Astrocyte (in vitro differentiated cells and primary cell): ENCODE results near the gene RPS21. TPM values are rescaled to one million over a fixed set of nuclear protein-coding genes. Genes with fewer than 3 reads are reported as not detected.

Experiments
- DNase-seq: peaks from one replicate; pipeline ENCODE4 v3.0.0-alpha.2; 2010; ENCODE audit warnings: low read depth
- FAIRE-seq: peaks from 2 replicates; lab custom pipeline; 2011; peaks lifted over from hg19 to GRCh38; lab: Jason Lieb, UNC
- H2AFZ ChIP-seq: 2 replicates; pipeline ENCODE4 v1.6.0; 2012; ENCODE audit warnings: low read depth, low read length, inconsistent platforms
- H3K27ac ChIP-seq: 2 replicates; pipeline ENCODE4 v1.5.1; 2011; ENCODE audit warnings: low read depth, low read length, inconsistent platforms
- H3K27me3 ChIP-seq: 2 replicates; pipeline ENCODE4 v1.6.0; 2011; ENCODE audit warnings: low read length, inconsistent platforms; ENCODE audit not compliant: insufficient read depth
- H3K36me3 ChIP-seq: 2 replicates; pipeline ENCODE4 v1.5.1; 2011; ENCODE audit warnings: low read length, inconsistent platforms; ENCODE audit not compliant: insufficient read depth
- H3K4me1 ChIP-seq: 2 replicates; pipeline ENCODE4 v1.5.1; 2011; ENCODE audit warnings: low read length, inconsistent platforms; ENCODE audit not compliant: insufficient read depth
- H3K4me2 ChIP-seq: 2 replicates; pipeline ENCODE4 v1.6.0; 2012; ENCODE audit warnings: low read length, inconsistent platforms
- H3K4me3 ChIP-seq: 2 replicates; pipeline ENCODE4 v1.5.1; 2011; ENCODE audit warnings: low read depth, mild to moderate bottlenecking, low read length, inconsistent platforms; ENCODE audit not compliant: insufficient read depth
- H3K79me2 ChIP-seq: 2 replicates; pipeline ENCODE4 v1.6.0; 2012; ENCODE audit warnings: mild to moderate bottlenecking, low read length, inconsistent platforms; ENCODE audit not compliant: insufficient read depth
- H3K9ac ChIP-seq: 2 replicates; pipeline ENCODE4 v1.6.0; 2012; ENCODE audit warnings: mild to moderate bottlenecking, low read length, inconsistent platforms
- H3K9me3 ChIP-seq: 2 replicates; pipeline ENCODE4 v1.5.1; 2012; ENCODE audit warnings: low read depth, mild to moderate bottlenecking, low read length, inconsistent platforms; ENCODE audit not compliant: insufficient read depth
- H4K20me1 ChIP-seq: 2 replicates; pipeline ENCODE4 v1.6.0; 2012; ENCODE audit warnings: low read length, inconsistent platforms; ENCODE audit not compliant: insufficient read depth
- H3K27ac Mint-ChIP-seq: one replicate; pipeline ENCODE4 v1.8.0; 2021; ENCODE audit warnings: mild to moderate bottlenecking, mixed read lengths; ENCODE audit not compliant: unreplicated experiment
- H3K27me3 Mint-ChIP-seq: one replicate; pipeline ENCODE4 v1.8.0; 2021; ENCODE audit warnings: low read depth, mixed read lengths; ENCODE audit not compliant: unreplicated experiment
- H3K36me3 Mint-ChIP-seq: one replicate; pipeline ENCODE4 v1.8.0; 2021; ENCODE audit warnings: low read depth, mixed read lengths; ENCODE audit not compliant: unreplicated experiment
- H3K4me1 Mint-ChIP-seq: one replicate; pipeline ENCODE4 v1.8.0; 2021; ENCODE audit warnings: low read depth, mixed read lengths; ENCODE audit not compliant: unreplicated experiment
- H3K4me3 Mint-ChIP-seq: one replicate; pipeline ENCODE4 v1.8.0; 2021; ENCODE audit warnings: mild to moderate bottlenecking, moderate library complexity, mixed read lengths; ENCODE audit not compliant: unreplicated experiment
- H3K9me3 Mint-ChIP-seq: one replicate; pipeline ENCODE4 v1.8.0; 2021; ENCODE audit warnings: mild to moderate bottlenecking, mixed read lengths; ENCODE audit not compliant: unreplicated experiment
- CTCF ChIP-seq: IDR thresholded peaks from 2 replicates; pipeline ENCODE4 v1.5.1; 2011; ENCODE audit warnings: low read depth, mild to moderate bottlenecking, inconsistent platforms, low read length, moderate library complexity; ENCODE audit not compliant: insufficient read depth
- EZH2 ChIP-seq: IDR thresholded peaks from 2 replicates; pipeline ENCODE4 v1.6.1; 2012; ENCODE audit warnings: mild to moderate bottlenecking, low read length, inconsistent platforms; ENCODE audit not compliant: insufficient read depth
- total RNA-seq: library from RNA; stranded (reverse); gene quantifications from 2 replicates; pipeline ENCODE4 v1.2.1, GENCODE V29; 2021

Gene RPS21
- total RNA-seq, 1 donor from 2014 or later: 1,251 TPM

GRCh38 chr20:62381202-62381797 lies 5.6 kb upstream of the RPS21 start:
- H3K36me3 ChIP-seq: peaks cover 2% of the 10 kb centered on the region
- Mint-ChIP-seq H3K27ac (peak overlapping the region; percentile 81), H3K36me3 (peaks cover 6% of the 10 kb centered on the region), H3K4me1 (peaks cover 21% of the 10 kb centered on the region), H3K27me3 (no peaks in the 10 kb centered on the region), H3K9me3 (peaks cover 2% of the 10 kb centered on the region), H3K4me3 (peak overlapping the region; percentile 54)
- H3K27ac ChIP-seq: peak overlapping the region; percentile 43
- no peak for TF ChIP-seq CTCF
- no peak for TF ChIP-seq EZH2
- peaks cover 27% of the 10 kb centered on the region for H3K4me1 ChIP-seq
- H3K27me3 ChIP-seq: no peaks in the 10 kb centered on the region
- no peaks in the 10 kb centered on the region for H3K9me3 ChIP-seq
- no peak overlapping the region for H2AFZ ChIP-seq
- FAIRE-seq (no peak), DNase-seq (peak; percentile 59)
- no peak overlapping the region for H3K4me3 ChIP-seq
- peaks cover 35% of the 10 kb centered on the region for H4K20me1 ChIP-seq
- peak overlapping the region; percentile 50 for H3K9ac ChIP-seq
- H3K4me2 ChIP-seq: peak overlapping the region; percentile 52
- peaks cover 18% of the 10 kb centered on the region for H3K79me2 ChIP-seq

GRCh38 chr20:62381842-62382241 lies 5.1 kb upstream of the RPS21 start:
- FAIRE-seq: no peak
- Histone ChIP-seq H2AFZ (no peak overlapping the region), H3K9ac (no peak overlapping the region), H3K27me3 (no peaks in the 10 kb centered on the region), H3K27ac (peak overlapping the region; percentile 43), H3K36me3 (peaks cover 2% of the 10 kb centered on the region), H3K4me1 (peaks cover 25% of the 10 kb centered on the region), H3K4me3 (no peak overlapping the region), H3K4me2 (no peak overlapping the region), H3K79me2 (peaks cover 24% of the 10 kb centered on the region), H4K20me1 (peaks cover 31% of the 10 kb centered on the region), H3K9me3 (no peaks in the 10 kb centered on the region)
- H3K36me3 Mint-ChIP-seq: peaks cover 6% of the 10 kb centered on the region
- peaks cover 2% of the 10 kb centered on the region for H3K9me3 Mint-ChIP-seq
- H3K27me3 Mint-ChIP-seq: no peaks in the 10 kb centered on the region
- no peak overlapping the region for H3K4me3 Mint-ChIP-seq
- H3K4me1 Mint-ChIP-seq: peaks cover 17% of the 10 kb centered on the region
- no peak for DNase-seq
- TF ChIP-seq EZH2 (no peak), CTCF (no peak)
- H3K27ac Mint-ChIP-seq: no peak overlapping the region
